ENCODE data around the gene DNAJC6.

The DNAJC6 gene

GRCh38 chr1:65267271-65267670 is 42.1 kb upstream of the DNAJC6 start:
- H3K27ac ChIP-seq = no peak overlapping the region
- no peaks in the 10 kb centered on the region for H3K36me3 ChIP-seq (ENCODE audit: insufficient read depth)
- TF ChIP-seq CTCF (conservative IDR thresholded peaks at IDR 0.05; ENCODE audit: low read depth, low read length) = no peak
- no peak overlapping the region for H3K4me2 ChIP-seq
- no peak overlapping the region for H3K9ac ChIP-seq
- no peak overlapping the region for H2AFZ ChIP-seq (ENCODE audit: low read depth)
- H3K79me2 ChIP-seq (ENCODE audit: insufficient read depth, low read depth) = no peaks in the 10 kb centered on the region
- H3K4me3 ChIP-seq (IDR thresholded peaks at IDR 0.05; ENCODE audit: insufficient read depth, low read depth, low read length) = no peak overlapping the region
- H3K27me3 ChIP-seq (ENCODE audit: insufficient read depth, low read depth) = no peaks in the 10 kb centered on the region
- no peaks in the 10 kb centered on the region for H4K20me1 ChIP-seq (ENCODE audit: insufficient read depth)
- H3K4me1 ChIP-seq (ENCODE audit: low read depth, poor library complexity, severe bottlenecking) = no peaks in the 10 kb centered on the region

GRCh38 chr1:65267683-65268082 is 41.7 kb upstream of the DNAJC6 start:
- Histone ChIP-seq H3K4me3 (IDR thresholded peaks at IDR 0.05; ENCODE audit: insufficient read depth, low read depth, low read length) (no peak overlapping the region), H3K9ac (no peak overlapping the region), H3K79me2 (ENCODE audit: insufficient read depth, low read depth) (no peaks in the 10 kb centered on the region), H3K27ac (no peak overlapping the region), H4K20me1 (ENCODE audit: insufficient read depth) (no peaks in the 10 kb centered on the region), H3K4me1 (ENCODE audit: low read depth, poor library complexity, severe bottlenecking) (no peaks in the 10 kb centered on the region), H3K27me3 (ENCODE audit: insufficient read depth, low read depth) (no peaks in the 10 kb centered on the region), H3K36me3 (ENCODE audit: insufficient read depth) (no peaks in the 10 kb centered on the region), H2AFZ (ENCODE audit: low read depth) (no peak overlapping the region), H3K4me2 (no peak overlapping the region)
- TF ChIP-seq CTCF (conservative IDR thresholded peaks at IDR 0.05; ENCODE audit: low read depth, low read length) = no peak

- H2AFZ ChIP-seq (ENCODE audit: low read depth) = no peak overlapping the region
- no peak for TF ChIP-seq CTCF (conservative IDR thresholded peaks at IDR 0.05; ENCODE audit: low read depth, low read length)
Measured at GRCh38 chr1:65269612-65270011, 39.7 kb upstream of the DNAJC6 start.

GRCh38 chr1:65276197-65276939 is 33.0 kb upstream of the DNAJC6 start:
- Histone ChIP-seq H3K79me2 (ENCODE audit: insufficient read depth, low read depth) (no peaks in the 10 kb centered on the region), H2AFZ (ENCODE audit: low read depth) (no peak overlapping the region), H3K4me2 (no peak overlapping the region), H3K27me3 (ENCODE audit: insufficient read depth, low read depth) (no peaks in the 10 kb centered on the region), H3K9ac (no peak overlapping the region), H3K27ac (no peak overlapping the region), H3K4me1 (ENCODE audit: low read depth, poor library complexity, severe bottlenecking) (no peaks in the 10 kb centered on the region), H3K4me3 (IDR thresholded peaks at IDR 0.05; ENCODE audit: insufficient read depth, low read depth, low read length) (no peak overlapping the region), H4K20me1 (ENCODE audit: insufficient read depth) (no peaks in the 10 kb centered on the region), H3K36me3 (ENCODE audit: insufficient read depth) (no peaks in the 10 kb centered on the region)
- TF ChIP-seq CTCF (conservative IDR thresholded peaks at IDR 0.05; ENCODE audit: low read depth, low read length) = no peak

More at GRCh38 chr1:65269612-65270011, 39.7 kb upstream of the DNAJC6 start:
- Histone ChIP-seq H4K20me1 (ENCODE audit: insufficient read depth) (no peaks in the 10 kb centered on the region), H3K79me2 (ENCODE audit: insufficient read depth, low read depth) (no peaks in the 10 kb centered on the region), H3K4me1 (ENCODE audit: low read depth, poor library complexity, severe bottlenecking) (no peaks in the 10 kb centered on the region), H3K27me3 (ENCODE audit: insufficient read depth, low read depth) (no peaks in the 10 kb centered on the region), H3K4me2 (no peak overlapping the region), H3K4me3 (IDR thresholded peaks at IDR 0.05; ENCODE audit: insufficient read depth, low read depth, low read length) (no peak overlapping the region), H3K36me3 (ENCODE audit: insufficient read depth) (no peaks in the 10 kb centered on the region), H3K9ac (no peak overlapping the region), H3K27ac (no peak overlapping the region)

All from KMS-11 (cell line).